GM12874 (cell line): ENCODE data around the gene MAPK13.

Experiments used
- TF ChIP-seq, protein P1 (sequence below): IDR thresholded peaks from 2 replicates; pipeline ENCODE4 v1.5.1; 2011; ENCODE audit warnings: low read depth, mild to moderate bottlenecking, control low read depth, low read length, moderate library complexity; ENCODE audit not compliant: insufficient read depth

Gene MAPK13

DNA sequence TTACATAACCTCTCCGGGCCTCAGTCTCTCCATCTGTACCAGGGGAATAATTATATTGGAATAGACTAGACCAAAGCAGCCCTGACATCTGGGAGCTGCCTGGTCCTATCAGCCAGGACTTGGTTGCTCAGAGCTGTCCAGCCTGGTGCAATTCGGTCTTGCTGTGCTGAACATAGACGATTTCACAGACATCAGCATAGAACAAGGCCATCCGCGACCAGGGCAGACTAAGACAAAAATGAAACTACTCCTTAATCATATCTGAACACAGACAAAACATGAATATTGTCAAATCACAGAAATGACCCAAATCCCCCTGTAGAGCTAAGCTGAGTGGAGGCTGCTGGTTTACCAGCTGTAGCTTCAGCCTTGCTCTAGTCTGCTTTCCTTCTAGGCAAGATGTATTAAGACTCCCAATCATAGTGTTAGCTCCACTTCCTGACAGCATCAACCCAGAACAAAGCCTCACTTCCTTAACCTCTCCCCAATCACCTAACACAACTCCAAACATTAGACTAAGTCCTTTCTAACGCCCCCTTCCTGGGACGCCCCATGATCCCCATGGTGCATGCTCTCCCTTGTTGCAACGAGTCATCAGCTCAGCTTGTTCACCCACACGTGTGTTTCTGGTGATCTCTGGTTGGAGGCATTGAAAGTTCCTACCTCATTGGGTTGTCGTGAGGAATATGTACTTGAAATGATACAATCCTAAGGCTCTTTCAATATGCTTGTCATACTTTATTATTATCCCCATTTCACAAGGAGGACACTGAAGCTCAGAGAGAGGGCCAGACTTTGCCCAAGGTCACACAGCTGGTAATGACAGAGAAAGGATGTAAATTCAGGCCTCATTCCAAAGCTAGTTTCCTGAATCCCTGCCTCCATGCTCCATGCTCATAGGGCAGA is 3.5 kb upstream of the MAPK13 start:
- TF ChIP-seq, protein P1, sequence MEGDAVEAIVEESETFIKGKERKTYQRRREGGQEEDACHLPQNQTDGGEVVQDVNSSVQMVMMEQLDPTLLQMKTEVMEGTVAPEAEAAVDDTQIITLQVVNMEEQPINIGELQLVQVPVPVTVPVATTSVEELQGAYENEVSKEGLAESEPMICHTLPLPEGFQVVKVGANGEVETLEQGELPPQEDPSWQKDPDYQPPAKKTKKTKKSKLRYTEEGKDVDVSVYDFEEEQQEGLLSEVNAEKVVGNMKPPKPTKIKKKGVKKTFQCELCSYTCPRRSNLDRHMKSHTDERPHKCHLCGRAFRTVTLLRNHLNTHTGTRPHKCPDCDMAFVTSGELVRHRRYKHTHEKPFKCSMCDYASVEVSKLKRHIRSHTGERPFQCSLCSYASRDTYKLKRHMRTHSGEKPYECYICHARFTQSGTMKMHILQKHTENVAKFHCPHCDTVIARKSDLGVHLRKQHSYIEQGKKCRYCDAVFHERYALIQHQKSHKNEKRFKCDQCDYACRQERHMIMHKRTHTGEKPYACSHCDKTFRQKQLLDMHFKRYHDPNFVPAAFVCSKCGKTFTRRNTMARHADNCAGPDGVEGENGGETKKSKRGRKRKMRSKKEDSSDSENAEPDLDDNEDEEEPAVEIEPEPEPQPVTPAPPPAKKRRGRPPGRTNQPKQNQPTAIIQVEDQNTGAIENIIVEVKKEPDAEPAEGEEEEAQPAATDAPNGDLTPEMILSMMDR = no peak

DNA sequence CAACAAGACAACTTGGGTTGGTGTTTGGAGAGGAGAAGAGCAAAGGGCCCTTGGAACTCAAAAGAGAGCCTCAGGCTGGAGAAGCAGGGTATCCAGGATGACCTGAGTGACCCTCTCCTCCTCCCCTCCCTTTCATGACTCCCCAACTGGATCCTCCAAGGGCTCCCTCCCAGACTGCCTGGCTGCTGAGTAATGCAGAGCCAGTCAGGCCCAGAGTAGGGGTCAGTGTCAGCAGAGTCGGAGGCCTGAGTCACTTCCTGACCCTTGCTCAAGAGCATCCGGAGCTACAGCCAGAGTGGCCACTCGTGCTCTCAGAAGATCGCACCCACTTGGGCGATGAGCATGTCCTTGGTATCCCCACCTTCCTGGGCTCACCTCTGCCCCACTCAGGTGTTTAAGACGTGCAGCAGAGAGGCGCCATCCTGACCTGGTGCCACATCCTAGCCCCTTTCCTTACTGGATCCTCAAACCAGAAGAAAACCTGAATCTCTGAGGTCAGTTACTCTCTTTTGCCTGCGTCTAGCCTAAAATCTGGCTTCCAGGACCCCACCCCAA is 2.8 kb upstream of the MAPK13 start:
- TF ChIP-seq, protein P1 = no peak

DNA sequence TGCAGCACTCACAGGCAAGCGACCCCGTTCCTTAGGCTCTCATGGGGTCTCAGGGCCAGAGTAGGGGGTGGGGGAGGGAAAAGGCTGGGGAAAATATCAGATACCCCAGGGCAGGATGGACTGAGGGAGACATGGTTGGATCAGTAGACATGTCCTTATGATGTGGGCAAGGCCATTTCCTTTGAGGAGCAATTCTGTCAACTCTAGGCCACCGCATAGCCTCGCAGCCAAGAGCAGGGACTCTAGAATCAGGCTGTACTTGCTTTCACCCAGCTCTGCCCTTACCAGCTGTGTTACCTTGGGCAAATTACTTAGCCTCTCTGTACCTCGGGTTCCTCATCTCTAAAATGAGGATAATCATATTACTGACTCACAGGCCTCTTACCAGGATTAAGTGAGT is 2.2 kb upstream of the MAPK13 start:
- TF ChIP-seq, protein P1 = no peak

DNA sequence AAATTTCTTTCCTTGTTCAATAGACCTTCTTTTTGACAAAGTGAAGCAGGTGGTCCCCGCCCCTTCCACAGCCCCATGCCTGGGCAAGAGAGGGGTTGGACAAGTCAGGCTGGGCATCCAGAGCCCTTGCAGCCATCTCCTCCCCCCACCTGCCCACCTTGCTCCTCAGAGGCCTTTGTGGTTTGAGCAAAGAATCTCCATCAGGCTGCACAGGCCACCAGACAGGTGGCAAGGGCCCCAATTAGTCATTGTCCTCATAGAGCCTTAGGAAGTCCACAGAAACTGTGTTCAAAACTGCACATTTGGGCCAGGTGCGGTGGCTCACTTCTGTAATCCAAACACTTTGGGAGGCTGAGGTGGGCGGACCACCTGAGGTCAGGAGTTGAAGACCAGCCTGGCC is 1.5 kb upstream of the MAPK13 start:
- TF ChIP-seq, protein P1 = no peak

DNA sequence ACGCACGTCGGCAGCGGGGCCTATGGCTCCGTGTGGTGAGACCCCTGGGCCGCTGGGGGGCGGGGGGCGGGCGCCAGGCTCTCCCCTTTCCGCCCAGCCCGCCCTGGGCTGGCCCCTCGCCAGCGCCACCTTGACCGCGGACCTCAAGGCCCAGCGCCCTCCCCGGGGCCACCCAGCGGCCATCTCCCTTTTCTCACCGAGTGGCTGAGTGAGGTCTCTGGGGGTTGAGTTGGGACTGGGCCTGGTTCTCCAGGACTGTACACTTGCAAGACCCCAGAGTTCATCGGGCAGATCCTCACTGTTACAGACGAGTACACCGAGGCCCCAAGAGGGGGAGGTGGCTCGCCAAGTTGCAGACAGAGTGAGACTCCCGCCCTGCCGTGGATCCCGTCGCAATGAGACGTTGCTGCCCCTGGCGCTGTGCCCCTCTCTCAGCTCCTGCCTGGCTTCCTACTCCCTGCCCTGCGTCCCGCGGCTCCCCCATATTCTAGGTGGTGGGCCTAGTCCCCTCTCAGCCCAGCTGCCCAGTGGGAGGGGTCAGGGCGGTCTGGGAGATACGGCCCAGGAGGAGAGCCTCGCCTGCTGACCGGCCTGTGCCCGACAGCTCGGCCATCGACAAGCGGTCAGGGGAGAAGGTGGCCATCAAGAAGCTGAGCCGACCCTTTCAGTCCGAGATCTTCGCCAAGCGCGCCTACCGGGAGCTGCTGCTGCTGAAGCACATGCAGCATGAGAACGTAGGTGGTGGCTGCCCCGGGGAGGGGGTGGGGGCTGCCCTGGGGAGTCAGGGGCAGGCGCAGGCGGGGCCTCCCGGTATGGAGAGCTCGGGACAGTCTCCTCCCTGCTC is 576 bp downstream of the MAPK13 start:
- TF ChIP-seq, protein P1 = peak; percentile 28

DNA sequence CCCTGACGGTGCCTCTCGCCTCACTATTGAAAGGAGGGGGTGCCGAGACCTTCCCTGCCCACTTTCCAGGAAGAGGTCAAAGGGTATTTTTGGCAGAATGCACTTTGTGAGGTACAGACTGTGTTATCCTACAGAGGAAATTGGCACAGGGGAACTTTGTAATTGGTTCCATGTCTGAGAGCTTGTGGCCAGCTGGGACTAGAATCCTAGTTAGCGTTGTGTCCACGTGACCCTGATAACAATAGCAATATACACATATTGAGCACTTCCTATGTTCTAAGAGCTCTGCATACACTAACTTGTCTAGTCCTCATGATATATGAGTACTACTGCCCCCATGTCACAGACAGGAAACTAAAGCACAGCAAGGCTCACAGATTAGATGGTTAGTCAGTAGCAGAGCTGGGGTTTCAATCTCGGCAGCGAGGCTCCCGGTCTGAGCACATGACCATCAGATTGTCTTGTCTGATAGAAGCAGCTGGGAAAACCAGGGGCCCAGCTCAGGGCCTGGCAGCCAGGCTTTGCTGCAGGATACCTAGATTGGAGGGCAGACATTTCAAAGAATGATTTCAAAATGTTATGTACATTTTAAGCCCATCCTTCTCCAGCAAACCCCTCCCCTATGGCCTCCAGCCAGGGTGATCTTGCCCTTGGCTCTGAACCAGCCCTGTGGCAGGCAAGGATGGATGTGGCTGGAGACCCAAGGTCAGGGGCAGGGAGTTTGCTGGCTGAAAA is 1.4 kb downstream of the MAPK13 start:
- TF ChIP-seq, protein P1 = no peak
